HEK293 (cell line): ENCODE measurements around the gene ZG16.

Source experiments
- CTCF ChIA-PET: fragments of 350-600 bp; formaldehyde crosslinking; extraction: SDS; loops from one replicate; lab custom pipeline; 2021; ENCODE audit warnings: antibody characterized with exemption; lab: Yijun Ruan, JAX
- POLR2A ChIA-PET: fragments of 300-600 bp; formaldehyde crosslinking; extraction: SDS; loops from one replicate; lab custom pipeline; 2020; ENCODE audit warnings: antibody characterized with exemption, inconsistent platforms; lab: Yijun Ruan, JAX
- H3K27ac ChIP-seq: fragments of 200-500 bp; sonication (Bioruptor generic); 2 replicates; pipeline ENCODE4 v1.5.1; 2014; ENCODE audit warnings: low read depth, low read length, control low read depth, inconsistent platforms; ENCODE audit errors: extremely low read depth
- H3K36me3 ChIP-seq, 2 experiments: fragments of 200-500 bp in 1 of 2; sonication (Bioruptor generic) in 1 of 2; 1 replicate in 1 of 2; 2 replicates in 1 of 2; pipeline ENCODE4 v1.5.1; 2014 to 2017; ENCODE audit warnings: inconsistent platforms in 2 of 2, low read length in 2 of 2; ENCODE audit not compliant: control insufficient read depth in 2 of 2, insufficient read depth in 1 of 2
- H3K4me1 ChIP-seq: fragments of 200-500 bp; sonication (Bioruptor generic); 2 replicates; pipeline ENCODE4 v1.5.1; 2014; ENCODE audit warnings: mild to moderate bottlenecking, low read length, inconsistent platforms; ENCODE audit not compliant: control insufficient read depth, insufficient read depth
- H3K4me3 ChIP-seq: 2 replicates; pipeline ENCODE4 v1.5.1; 2011; ENCODE audit warnings: low read depth, mild to moderate bottlenecking, control low read depth, low read length, moderate library complexity
- H3K9me3 ChIP-seq: fragments of 200-500 bp; sonication (Bioruptor generic); 2 replicates; pipeline ENCODE4 v1.5.1; 2014; ENCODE audit warnings: low read depth, low read length, inconsistent platforms; ENCODE audit not compliant: control insufficient read depth, insufficient read depth
- CTCF ChIP-seq: fragments of 450-650 bp; formaldehyde crosslinking; IDR thresholded peaks from 2 replicates; pipeline ENCODE4 v1.5.1; 2016; ENCODE audit warnings: missing biosample characterization, missing genetic modification characterization
- IKZF3 ChIP-seq: fragments of 450-650 bp; IDR thresholded peaks from 2 replicates; pipeline ENCODE4 v1.5.0; 2018; ENCODE audit warnings: missing biosample characterization, mild to moderate bottlenecking, missing genetic modification characterization, moderate library complexity
- INSM2 ChIP-seq: fragments of 450-650 bp; formaldehyde crosslinking; IDR thresholded peaks from 2 replicates; pipeline ENCODE4 v1.5.1; 2016; ENCODE audit warnings: missing biosample characterization, missing genetic modification characterization
- SCRT2 ChIP-seq: fragments of 450-650 bp; formaldehyde crosslinking; IDR thresholded peaks from 2 replicates; pipeline ENCODE4 v1.5.1; 2016; ENCODE audit warnings: missing biosample characterization, missing genetic modification characterization
- YY1 ChIP-seq: fragments of 450-650 bp; formaldehyde crosslinking; IDR thresholded peaks from 2 replicates; pipeline ENCODE4 v1.5.1; 2018; ENCODE audit warnings: missing biosample characterization, missing genetic modification characterization
- ZBTB17 ChIP-seq: fragments of 450-650 bp; formaldehyde crosslinking; IDR thresholded peaks from 2 replicates; pipeline ENCODE4 v1.5.1; 2016; ENCODE audit warnings: missing biosample characterization, missing genetic modification characterization
- ZBTB20 ChIP-seq: fragments of 450-650 bp; formaldehyde crosslinking; IDR thresholded peaks from 2 replicates; pipeline ENCODE4 v1.5.1; 2016; ENCODE audit warnings: missing biosample characterization, missing genetic modification characterization
- ZBTB21 ChIP-seq: fragments of 450-650 bp; formaldehyde crosslinking; IDR thresholded peaks from 2 replicates; pipeline ENCODE4 v1.5.1; 2017; ENCODE audit warnings: missing biosample characterization, missing genetic modification characterization
- ZNF121 ChIP-seq: fragments of 450-650 bp; formaldehyde crosslinking; IDR thresholded peaks from 2 replicates; pipeline ENCODE4 v1.5.1; 2016; ENCODE audit warnings: missing biosample characterization, missing genetic modification characterization
- ZNF394 ChIP-seq: fragments of 450-650 bp; formaldehyde crosslinking; IDR thresholded peaks from 2 replicates; pipeline ENCODE4 v1.5.1; 2016; ENCODE audit warnings: missing biosample characterization, missing genetic modification characterization, mild to moderate bottlenecking, moderate library complexity, borderline replicate concordance
- ZNF600 ChIP-seq: fragments of 450-650 bp; formaldehyde crosslinking; IDR thresholded peaks from 2 replicates; pipeline ENCODE4 v1.5.1; 2016; ENCODE audit warnings: missing biosample characterization, missing genetic modification characterization
- ZNF623 ChIP-seq: fragments of 450-650 bp; formaldehyde crosslinking; IDR thresholded peaks from 2 replicates; pipeline ENCODE4 v1.5.1; 2016; ENCODE audit warnings: missing biosample characterization, missing genetic modification characterization
- ZNF654 ChIP-seq: fragments of 450-650 bp; formaldehyde crosslinking; IDR thresholded peaks from 2 replicates; pipeline ENCODE4 v1.5.1; 2016; ENCODE audit warnings: low read depth, missing biosample characterization, missing genetic modification characterization
- ZNF660 ChIP-seq: fragments of 450-650 bp; IDR thresholded peaks from 2 replicates; pipeline ENCODE4 v1.5.1; 2018; ENCODE audit warnings: missing biosample characterization, mild to moderate bottlenecking, missing genetic modification characterization
- ZNF76 ChIP-seq: fragments of 450-650 bp; formaldehyde crosslinking; IDR thresholded peaks from 2 replicates; pipeline ENCODE4; 2016; ENCODE audit warnings: low read depth, missing biosample characterization, missing genetic modification characterization, borderline replicate concordance
- TF ChIP-seq, protein P1 (sequence below): fragments of 450-650 bp; formaldehyde crosslinking; IDR thresholded peaks from 2 replicates; pipeline ENCODE4 v1.5.1; 2016; ENCODE audit warnings: missing biosample characterization, missing genetic modification characterization
- TF ChIP-seq, protein P2 (sequence below): fragments of 450-650 bp; formaldehyde crosslinking; IDR thresholded peaks from 2 replicates; pipeline ENCODE4; 2016; ENCODE audit warnings: missing biosample characterization, missing genetic modification characterization
- TF ChIP-seq, protein P3 (sequence below): fragments of 450-650 bp; IDR thresholded peaks from 2 replicates; pipeline ENCODE4 v1.5.1; 2018; ENCODE audit warnings: missing biosample characterization, mild to moderate bottlenecking, missing genetic modification characterization

ZG16 gene

DNA sequence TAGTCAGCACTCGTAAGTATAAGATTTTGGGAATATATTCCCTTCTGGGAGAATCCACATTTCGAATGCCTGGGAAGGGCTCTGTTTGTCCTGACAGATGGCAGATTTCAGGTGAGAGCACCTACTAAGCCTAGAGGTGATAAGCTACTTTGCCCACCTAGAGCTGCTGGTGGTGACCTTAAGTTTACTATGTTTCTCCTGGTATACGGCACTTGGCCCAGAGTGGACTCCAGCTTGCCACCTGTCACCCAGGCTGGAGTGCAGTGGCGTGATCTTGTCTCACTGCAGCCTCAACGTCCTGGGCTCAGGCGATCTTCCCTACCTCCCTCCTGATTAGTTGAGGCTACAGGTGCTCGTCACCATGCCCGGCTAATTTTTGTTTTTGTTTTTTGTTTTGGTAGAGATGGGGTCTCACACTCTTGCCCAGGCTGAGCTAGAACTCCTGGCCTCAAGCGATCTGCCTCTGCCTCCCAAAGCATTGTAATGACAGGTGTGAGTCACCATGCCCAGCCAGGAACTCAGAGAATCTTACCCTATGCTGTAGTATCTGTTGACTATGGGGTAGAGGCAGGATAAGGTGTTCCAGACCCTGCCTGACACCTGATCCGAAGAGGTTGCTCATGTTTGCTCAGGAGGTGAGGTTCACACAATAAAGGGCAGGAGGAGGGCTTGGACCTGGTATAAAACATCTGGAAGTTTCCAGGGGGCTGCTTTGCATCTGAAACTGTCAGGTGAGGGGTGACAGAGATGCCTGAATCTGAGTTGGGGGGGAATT, at the start of gene ZG16:
TSS of gene ZG16 (plus strand) at position 681 of the 775 bp plus-strand sequence. CDS start 1,011 bp downstream, outside the sequence.
- Histone ChIP-seq H3K4me1 (no peaks in the 10 kb centered on the region), H3K9me3 (no peaks in the 10 kb centered on the region), H3K27ac (no peak within 1 kb of the TSS), H3K4me3 (no peak within 1 kb of the TSS), H3K36me3 (no peaks in the 10 kb centered on the region)
- TF ChIP-seq ZNF600 (tag by site-specific recombination): peak; percentile 36; the same call in 1 of the 2 replicates
- no peak for TF ChIP-seq INSM2 (tag by site-specific recombination)
- peak; percentile 83 for TF ChIP-seq ZNF121 (tag by site-specific recombination)
- TF ChIP-seq SCRT2 (tag by site-specific recombination): 0 out of 2 replicates have a peak, but pooled peaks have one; percentile 21
- CTCF ChIA-PET: interaction anchor here (0.6 to 1.6 kb wide), 5 partner anchors 12 to 71 kb away, joined by 3 to 11 read pairs (median 3); partner anchors contain the start of gene KIF22
- POLR2A ChIA-PET: interaction anchor here (0.6 to 0.8 kb wide), 2 partner anchors 12 to 20 kb away, joined by 3 to 5 read pairs; no protein-coding TSS in a partner anchor

- ChIA-PET POLR2A (interaction anchor here (1.1 to 1.2 kb wide), 3 partner anchors 29 to 78 kb away, joined by 3 to 9 read pairs (median 4); partner anchors contain the start of gene KIF22), CTCF (interaction anchor here (0.6 to 2.1 kb wide), 26 partner anchors 10 to 302 kb away, joined by 3 to 20 read pairs (median 5); partner anchors contain the start of genes C16orf54, QPRT, TLCD3B and ZG16)
- Histone ChIP-seq H3K27ac (no peak overlapping the region), H3K36me3 (no peaks in the 10 kb centered on the region), H3K4me1 (no peaks in the 10 kb centered on the region), H3K4me3 (no peak overlapping the region), H3K9me3 (no peaks in the 10 kb centered on the region)
- TF ChIP-seq ZNF76 (peak; percentile 77), ZNF660 (tag by site-specific recombination) (0 out of 2 replicates have a peak, but pooled peaks have one; percentile 27), ZNF600 (tag by site-specific recombination) (peak; percentile 64; the same call in 1 of the 2 replicates), YY1 (tag by site-specific recombination) (0 out of 2 replicates have a peak, but pooled peaks have one; percentile 0), ZBTB21 (tag by site-specific recombination) (no peak), ZBTB20 (tag by site-specific recombination) (no peak), ZNF394 (tag by site-specific recombination) (peak; percentile 80; the same call in 1 of the 2 replicates), IKZF3 (tag by site-specific recombination) (peak; percentile 92), ZNF623 (tag by site-specific recombination) (no peak), CTCF (peak; percentile 78), ZNF654 (tag by site-specific recombination) (peak; percentile 66), ZBTB17 (tag by site-specific recombination) (peak; percentile 40; the same call in 1 of the 2 replicates)
- TF ChIP-seq, protein P1, sequence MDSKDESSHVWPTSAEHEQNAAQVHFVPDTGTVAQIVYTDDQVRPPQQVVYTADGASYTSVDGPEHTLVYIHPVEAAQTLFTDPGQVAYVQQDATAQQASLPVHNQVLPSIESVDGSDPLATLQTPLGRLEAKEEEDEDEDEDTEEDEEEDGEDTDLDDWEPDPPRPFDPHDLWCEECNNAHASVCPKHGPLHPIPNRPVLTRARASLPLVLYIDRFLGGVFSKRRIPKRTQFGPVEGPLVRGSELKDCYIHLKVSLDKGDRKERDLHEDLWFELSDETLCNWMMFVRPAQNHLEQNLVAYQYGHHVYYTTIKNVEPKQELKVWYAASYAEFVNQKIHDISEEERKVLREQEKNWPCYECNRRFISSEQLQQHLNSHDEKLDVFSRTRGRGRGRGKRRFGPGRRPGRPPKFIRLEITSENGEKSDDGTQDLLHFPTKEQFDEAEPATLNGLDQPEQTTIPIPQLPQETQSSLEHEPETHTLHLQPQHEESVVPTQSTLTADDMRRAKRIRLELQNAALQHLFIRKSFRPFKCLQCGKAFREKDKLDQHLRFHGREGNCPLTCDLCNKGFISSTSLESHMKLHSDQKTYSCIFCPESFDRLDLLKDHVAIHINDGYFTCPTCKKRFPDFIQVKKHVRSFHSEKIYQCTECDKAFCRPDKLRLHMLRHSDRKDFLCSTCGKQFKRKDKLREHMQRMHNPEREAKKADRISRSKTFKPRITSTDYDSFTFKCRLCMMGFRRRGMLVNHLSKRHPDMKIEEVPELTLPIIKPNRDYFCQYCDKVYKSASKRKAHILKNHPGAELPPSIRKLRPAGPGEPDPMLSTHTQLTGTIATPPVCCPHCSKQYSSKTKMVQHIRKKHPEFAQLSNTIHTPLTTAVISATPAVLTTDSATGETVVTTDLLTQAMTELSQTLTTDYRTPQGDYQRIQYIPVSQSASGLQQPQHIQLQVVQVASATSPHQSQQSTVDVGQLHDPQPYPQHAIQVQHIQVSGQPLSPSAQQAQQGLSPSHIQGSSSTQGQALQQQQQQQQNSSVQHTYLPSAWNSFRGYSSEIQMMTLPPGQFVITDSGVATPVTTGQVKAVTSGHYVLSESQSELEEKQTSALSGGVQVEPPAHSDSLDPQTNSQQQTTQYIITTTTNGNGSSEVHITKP (tag by site-specific recombination): 0 out of 2 replicates have a peak, but pooled peaks have one; percentile 22
- TF ChIP-seq, protein P2, sequence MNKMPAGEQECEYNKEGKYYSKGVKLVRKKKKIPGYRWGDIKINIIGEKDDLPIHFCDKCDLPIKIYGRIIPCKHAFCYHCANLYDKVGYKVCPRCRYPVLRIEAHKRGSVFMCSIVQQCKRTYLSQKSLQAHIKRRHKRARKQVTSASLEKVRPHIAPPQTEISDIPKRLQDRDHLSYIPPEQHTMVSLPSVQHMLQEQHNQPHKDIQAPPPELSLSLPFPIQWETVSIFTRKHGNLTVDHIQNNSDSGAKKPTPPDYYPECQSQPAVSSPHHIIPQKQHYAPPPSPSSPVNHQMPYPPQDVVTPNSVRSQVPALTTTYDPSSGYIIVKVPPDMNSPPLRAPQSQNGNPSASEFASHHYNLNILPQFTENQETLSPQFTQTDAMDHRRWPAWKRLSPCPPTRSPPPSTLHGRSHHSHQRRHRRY: no peak
- TF ChIP-seq, protein P3, sequence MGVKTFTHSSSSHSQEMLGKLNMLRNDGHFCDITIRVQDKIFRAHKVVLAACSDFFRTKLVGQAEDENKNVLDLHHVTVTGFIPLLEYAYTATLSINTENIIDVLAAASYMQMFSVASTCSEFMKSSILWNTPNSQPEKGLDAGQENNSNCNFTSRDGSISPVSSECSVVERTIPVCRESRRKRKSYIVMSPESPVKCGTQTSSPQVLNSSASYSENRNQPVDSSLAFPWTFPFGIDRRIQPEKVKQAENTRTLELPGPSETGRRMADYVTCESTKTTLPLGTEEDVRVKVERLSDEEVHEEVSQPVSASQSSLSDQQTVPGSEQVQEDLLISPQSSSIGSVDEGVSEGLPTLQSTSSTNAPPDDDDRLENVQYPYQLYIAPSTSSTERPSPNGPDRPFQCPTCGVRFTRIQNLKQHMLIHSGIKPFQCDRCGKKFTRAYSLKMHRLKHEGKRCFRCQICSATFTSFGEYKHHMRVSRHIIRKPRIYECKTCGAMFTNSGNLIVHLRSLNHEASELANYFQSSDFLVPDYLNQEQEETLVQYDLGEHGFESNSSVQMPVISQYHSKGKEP: 0 out of 2 replicates have a peak, but pooled peaks have one; percentile 8
Observed at GRCh38 chr16:29729116-29729521, 48.9 kb upstream of the ZG16 start.
